Esophagus muscularis mucosa (tissue), 3 donors: ENCODE results near the gene TAF9.

Experiments used
- POLR2A ChIP-seq: fragments of 450-650 bp; IDR thresholded peaks from one replicate; pipeline ENCODE4 v1.6.1; 2017; ENCODE audit warnings: antibody characterized with exemption, moderate library complexity, mild to moderate bottlenecking, low read depth
- TF ChIP-seq, protein P1 (sequence below), 3 experiments: fragments of 200-600 bp in 2 of 3; fragments of 450-650 bp in 1 of 3; sonication (generic) in 2 of 3; IDR thresholded peaks; one replicate each; pipeline ENCODE4 v1.5.1; 2017 to 2019; ENCODE audit warnings: antibody characterized with exemption in 3 of 3, mild to moderate bottlenecking in 2 of 3, moderate library complexity in 1 of 3

DNA sequence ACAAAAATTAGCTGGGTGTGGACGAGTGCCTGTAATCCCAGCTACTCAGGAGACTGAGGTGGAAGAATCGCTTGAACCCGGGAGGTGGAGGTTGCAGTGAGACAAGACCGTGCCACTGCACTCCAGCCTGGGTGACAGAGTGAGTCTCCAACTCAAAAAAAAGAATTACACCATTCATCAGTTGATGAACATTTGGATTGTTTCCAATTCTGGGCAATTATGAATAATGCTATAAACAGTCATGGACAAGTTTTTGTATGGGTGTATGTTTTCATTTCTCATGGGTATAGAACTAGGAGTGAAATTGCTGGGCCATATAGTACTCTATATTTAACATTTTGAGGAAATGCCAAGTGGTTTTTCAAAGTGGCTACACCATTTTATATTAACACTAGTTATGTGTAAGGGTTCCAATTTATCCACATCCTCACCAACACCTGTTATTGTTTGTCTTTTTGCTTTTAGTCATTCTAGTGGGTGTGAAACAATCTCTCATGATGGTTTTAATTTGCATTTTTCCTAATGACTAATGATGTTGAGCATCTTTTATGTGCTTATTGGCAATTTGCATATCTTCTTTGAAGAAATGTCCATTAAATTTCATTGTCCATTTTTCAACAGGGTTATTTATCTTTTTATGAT is 27.7 kb downstream of the TAF9 start:
- no peak for TF ChIP-seq POLR2A
- TF ChIP-seq, protein P1, sequence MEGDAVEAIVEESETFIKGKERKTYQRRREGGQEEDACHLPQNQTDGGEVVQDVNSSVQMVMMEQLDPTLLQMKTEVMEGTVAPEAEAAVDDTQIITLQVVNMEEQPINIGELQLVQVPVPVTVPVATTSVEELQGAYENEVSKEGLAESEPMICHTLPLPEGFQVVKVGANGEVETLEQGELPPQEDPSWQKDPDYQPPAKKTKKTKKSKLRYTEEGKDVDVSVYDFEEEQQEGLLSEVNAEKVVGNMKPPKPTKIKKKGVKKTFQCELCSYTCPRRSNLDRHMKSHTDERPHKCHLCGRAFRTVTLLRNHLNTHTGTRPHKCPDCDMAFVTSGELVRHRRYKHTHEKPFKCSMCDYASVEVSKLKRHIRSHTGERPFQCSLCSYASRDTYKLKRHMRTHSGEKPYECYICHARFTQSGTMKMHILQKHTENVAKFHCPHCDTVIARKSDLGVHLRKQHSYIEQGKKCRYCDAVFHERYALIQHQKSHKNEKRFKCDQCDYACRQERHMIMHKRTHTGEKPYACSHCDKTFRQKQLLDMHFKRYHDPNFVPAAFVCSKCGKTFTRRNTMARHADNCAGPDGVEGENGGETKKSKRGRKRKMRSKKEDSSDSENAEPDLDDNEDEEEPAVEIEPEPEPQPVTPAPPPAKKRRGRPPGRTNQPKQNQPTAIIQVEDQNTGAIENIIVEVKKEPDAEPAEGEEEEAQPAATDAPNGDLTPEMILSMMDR (IDR thresholded peaks at IDR 0.05): no peak
